Measurements from ENCODE around the gene PALM. TPM values are rescaled to one million over a fixed set of nuclear protein-coding genes. Genes with fewer than 3 reads are reported as not detected.

The PALM gene
- total RNA-seq, 2 donors from 2014 or later = 0.72 to 2.0 TPM

- Mint-ChIP-seq H3K27ac (no peak overlapping the region), H3K9me3 (no peaks in the 10 kb centered on the region), H3K4me1 (ENCODE audit: low read depth) (no peaks in the 10 kb centered on the region), H3K4me3 (no peak overlapping the region), H3K36me3 (ENCODE audit: insufficient read depth in 2 of 2) (no peaks in the 10 kb centered on the region), H3K27me3 (ENCODE audit: low read depth) (no peaks in the 10 kb centered on the region)
- no peak for DNase-seq
- no peak for ATAC-seq (replicated peaks in 1 of 2)
These were observed 74.3 kb downstream of the PALM start for GRCh38 chr19:782878-783668.

GRCh38 chr19:784541-784940 lies 75.8 kb downstream of the PALM start:
- Mint-ChIP-seq H3K4me3 (no peak overlapping the region), H3K36me3 (ENCODE audit: insufficient read depth in 2 of 2) (no peaks in the 10 kb centered on the region), H3K27ac (no peak overlapping the region), H3K27me3 (ENCODE audit: low read depth) (peaks cover 1% of the 10 kb centered on the region), H3K9me3 (no peaks in the 10 kb centered on the region), H3K4me1 (ENCODE audit: low read depth) (no peaks in the 10 kb centered on the region)
- ATAC-seq (replicated peaks in 1 of 2) (no peak), DNase-seq (no peak)

GRCh38 chr19:787536-787935 lies 78.8 kb downstream of the PALM start:
- no peaks in the 10 kb centered on the region for H3K4me1 Mint-ChIP-seq (ENCODE audit: low read depth)
- H3K27me3 Mint-ChIP-seq (ENCODE audit: low read depth) = peaks cover 6% of the 10 kb centered on the region
- ATAC-seq (replicated peaks in 1 of 2) (no peak), DNase-seq (no peak)
- H3K4me3 Mint-ChIP-seq = no peak overlapping the region
- no peaks in the 10 kb centered on the region for H3K9me3 Mint-ChIP-seq
- H3K36me3 Mint-ChIP-seq (ENCODE audit: insufficient read depth in 2 of 2) = no peaks in the 10 kb centered on the region
- H3K27ac Mint-ChIP-seq = no peak overlapping the region

DNA sequence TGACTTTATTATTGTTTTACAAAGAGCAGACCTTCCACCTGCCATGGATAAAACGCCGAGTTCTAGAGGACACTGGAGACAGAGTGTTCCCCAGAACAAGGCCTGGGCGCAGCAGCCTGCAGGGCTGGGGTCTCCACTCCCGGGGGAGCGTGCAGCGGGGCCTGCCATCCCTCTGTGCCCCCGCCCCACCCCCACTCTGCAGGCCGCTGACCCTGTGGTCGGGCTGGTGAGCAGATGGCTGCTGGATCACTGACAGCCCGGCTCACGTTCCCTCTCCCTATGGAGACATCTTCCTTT lies 79.9 kb downstream of the PALM start:
- H3K36me3 Mint-ChIP-seq (ENCODE audit: insufficient read depth in 2 of 2) = no peaks in the 10 kb centered on the region
- H3K4me3 Mint-ChIP-seq = no peak overlapping the region
- no peaks in the 10 kb centered on the region for H3K4me1 Mint-ChIP-seq (ENCODE audit: low read depth)
- DNase-seq (no peak), ATAC-seq (replicated peaks in 1 of 2) (no peak)
- peaks cover 6% of the 10 kb centered on the region for H3K27me3 Mint-ChIP-seq (ENCODE audit: low read depth)
- no peaks in the 10 kb centered on the region for H3K9me3 Mint-ChIP-seq
- H3K27ac Mint-ChIP-seq = no peak overlapping the region

DNA sequence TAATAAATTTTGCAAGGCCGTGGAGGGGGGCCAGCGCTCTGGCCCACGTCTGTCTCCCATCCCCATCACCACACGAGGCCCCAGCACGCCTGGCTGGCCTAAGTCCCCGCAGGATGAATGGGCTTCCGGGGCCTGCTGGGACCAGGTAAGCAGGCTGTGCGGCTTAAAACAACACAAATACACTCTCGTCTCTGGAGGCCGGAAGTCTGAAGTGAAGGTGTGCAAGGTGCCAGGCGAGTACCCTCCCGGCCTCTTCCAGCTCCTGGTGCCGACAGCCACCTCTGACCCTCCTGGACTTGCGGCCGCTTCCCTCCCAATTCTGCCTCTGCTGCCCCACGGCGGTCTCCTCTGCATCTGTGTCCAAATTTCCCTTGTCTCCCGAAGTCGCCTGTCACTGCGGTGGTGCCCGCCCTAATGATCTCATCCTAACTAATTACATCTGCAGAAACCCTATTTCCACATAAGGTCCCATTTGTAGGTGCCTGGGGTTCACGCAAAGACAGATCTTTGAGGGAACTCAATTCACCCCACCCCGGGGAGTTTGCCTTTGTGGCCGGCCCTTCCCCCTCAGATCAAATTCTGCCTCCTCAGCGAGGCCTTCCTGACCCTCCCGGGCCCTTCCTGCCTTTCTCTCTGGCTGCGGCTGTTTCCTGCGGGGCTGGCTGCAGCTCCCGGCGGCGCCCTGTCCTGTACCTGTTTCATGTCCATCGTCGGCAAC lies 80.4 kb downstream of the PALM start:
- H3K4me3 Mint-ChIP-seq = no peak overlapping the region
- H3K9me3 Mint-ChIP-seq = no peaks in the 10 kb centered on the region
- DNase-seq (no peak), ATAC-seq (replicated peaks in 1 of 2) (no peak)
- H3K27ac Mint-ChIP-seq = no peak overlapping the region
- H3K36me3 Mint-ChIP-seq (ENCODE audit: insufficient read depth in 2 of 2) = no peaks in the 10 kb centered on the region
- H3K4me1 Mint-ChIP-seq (ENCODE audit: low read depth) = no peaks in the 10 kb centered on the region
- peaks cover 6% of the 10 kb centered on the region for H3K27me3 Mint-ChIP-seq (ENCODE audit: low read depth)

- H3K27ac Mint-ChIP-seq = no peak overlapping the region
- no peaks in the 10 kb centered on the region for H3K4me1 Mint-ChIP-seq (ENCODE audit: low read depth)
- no peaks in the 10 kb centered on the region for H3K36me3 Mint-ChIP-seq (ENCODE audit: insufficient read depth in 2 of 2)
- no peak for DNase-seq
- H3K4me3 Mint-ChIP-seq = no peak overlapping the region
- ATAC-seq (replicated peaks in 1 of 2) = no peak
- peaks cover 6% of the 10 kb centered on the region for H3K27me3 Mint-ChIP-seq (ENCODE audit: low read depth)
- no peaks in the 10 kb centered on the region for H3K9me3 Mint-ChIP-seq
These were observed 80.9 kb downstream of the PALM start for GRCh38 chr19:789701-790060.

DNA sequence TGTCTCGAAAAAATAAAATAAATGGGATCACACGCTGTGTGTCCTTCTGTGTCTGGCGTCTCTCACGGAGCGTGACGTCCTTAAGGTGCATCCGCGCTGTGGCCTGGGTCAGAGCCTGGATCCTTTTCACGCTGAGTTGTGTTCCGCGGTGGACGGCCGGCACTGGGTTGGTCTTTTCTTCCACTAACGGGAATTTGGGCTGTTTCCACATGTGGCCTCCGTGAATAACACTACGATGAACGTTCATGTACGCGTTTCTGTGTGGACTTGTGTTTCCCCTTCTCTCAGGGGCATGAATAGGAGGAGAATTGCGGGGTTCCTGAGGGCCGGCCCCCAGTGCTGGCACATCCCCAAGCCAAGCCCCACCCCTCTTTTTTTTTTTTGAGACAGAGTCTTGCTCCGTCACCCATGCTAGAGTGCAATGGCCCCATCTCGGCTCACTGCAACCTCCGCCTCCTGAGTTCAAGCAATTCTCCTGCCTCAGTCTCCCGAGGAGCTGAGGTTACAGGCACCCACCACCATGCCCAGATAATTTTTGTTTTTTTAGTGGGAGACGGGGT lies 82.4 kb downstream of the PALM start:
- no peak overlapping the region for H3K4me3 Mint-ChIP-seq
- DNase-seq = no peak
- H3K36me3 Mint-ChIP-seq (ENCODE audit: insufficient read depth in 2 of 2) = no peaks in the 10 kb centered on the region
- ATAC-seq (replicated peaks in 1 of 2) = no peak
- no peaks in the 10 kb centered on the region for H3K9me3 Mint-ChIP-seq
- no peaks in the 10 kb centered on the region for H3K4me1 Mint-ChIP-seq (ENCODE audit: low read depth)
- peaks cover 6% of the 10 kb centered on the region for H3K27me3 Mint-ChIP-seq (ENCODE audit: low read depth)
- H3K27ac Mint-ChIP-seq = no peak overlapping the region

DNA sequence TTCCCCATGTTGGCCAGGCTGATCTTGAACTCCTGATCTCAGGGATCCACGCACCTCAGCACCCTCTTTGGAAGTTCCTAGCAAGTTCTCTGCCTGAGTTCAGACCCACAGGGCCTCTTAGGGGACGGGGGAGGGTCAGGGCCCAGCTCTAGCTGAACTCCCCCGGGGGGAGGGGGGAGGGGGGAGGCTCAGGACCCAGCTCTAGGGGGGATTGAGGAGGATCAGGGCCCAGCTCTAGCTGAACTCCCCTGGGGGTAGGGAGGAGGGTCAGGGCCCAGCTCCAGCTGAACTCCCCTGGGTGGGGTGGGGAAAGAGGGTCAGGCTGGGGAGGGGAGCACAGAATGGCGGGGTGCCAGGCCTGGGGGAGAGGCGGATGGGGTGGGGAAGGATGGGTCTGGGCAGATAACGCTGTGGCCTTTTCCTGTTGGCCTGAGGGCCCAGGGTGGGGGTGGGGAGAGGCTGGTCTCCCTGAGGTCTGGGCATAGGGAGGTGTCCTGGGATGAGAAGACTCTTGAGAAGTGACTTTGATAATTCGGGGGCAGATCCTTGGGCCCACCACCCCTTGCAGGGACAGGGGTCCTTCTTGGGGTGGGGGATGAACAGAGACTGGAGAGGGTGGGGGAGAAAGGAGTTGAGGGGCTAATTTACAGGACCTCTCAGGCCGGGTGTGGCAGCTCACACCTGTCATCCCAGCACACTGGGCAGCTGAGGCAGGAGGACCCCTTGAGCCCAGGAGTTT lies 83.0 kb downstream of the PALM start:
- Mint-ChIP-seq H3K27me3 (ENCODE audit: low read depth) (peaks cover 6% of the 10 kb centered on the region), H3K36me3 (ENCODE audit: insufficient read depth in 2 of 2) (no peaks in the 10 kb centered on the region), H3K27ac (no peak overlapping the region), H3K4me3 (no peak overlapping the region), H3K4me1 (ENCODE audit: low read depth) (peaks cover 3% of the 10 kb centered on the region), H3K9me3 (no peaks in the 10 kb centered on the region)
- DNase-seq = no peak
- ATAC-seq (replicated peaks in 1 of 2) = no peak

DNA sequence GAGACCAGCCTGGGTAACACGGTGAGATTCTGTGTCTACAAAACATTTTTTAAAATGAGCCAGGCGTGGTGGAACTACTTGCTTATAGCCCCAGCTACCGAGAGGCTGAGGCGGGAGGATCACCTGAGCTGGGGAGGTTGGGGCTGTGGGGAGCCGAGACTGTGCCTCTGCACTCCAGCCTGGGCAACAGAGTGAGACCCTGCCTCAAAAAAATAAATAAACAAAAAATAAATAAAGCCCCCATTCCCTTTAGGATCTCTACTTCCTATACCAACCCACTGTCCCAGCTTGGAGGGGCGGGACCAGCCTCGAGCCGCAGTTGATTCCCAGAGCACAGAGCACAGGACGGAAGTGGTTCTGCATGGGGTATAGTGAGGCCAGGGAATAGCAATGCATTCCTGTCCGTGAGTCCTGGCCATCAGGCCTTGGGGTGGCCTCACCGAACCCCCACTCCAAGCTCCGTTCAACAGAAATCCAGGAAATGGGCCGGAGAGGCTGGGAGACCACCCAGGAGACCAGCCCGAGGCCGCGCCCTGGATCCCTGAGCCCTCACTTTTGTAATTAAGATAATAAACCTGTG lies 83.7 kb downstream of the PALM start:
- no peak for ATAC-seq (replicated peaks in 1 of 2)
- no peak overlapping the region for H3K4me3 Mint-ChIP-seq
- H3K27ac Mint-ChIP-seq = no peak overlapping the region
- H3K9me3 Mint-ChIP-seq = no peaks in the 10 kb centered on the region
- no peaks in the 10 kb centered on the region for H3K36me3 Mint-ChIP-seq (ENCODE audit: insufficient read depth in 2 of 2)
- H3K4me1 Mint-ChIP-seq (ENCODE audit: low read depth) = peaks cover 6% of the 10 kb centered on the region
- H3K27me3 Mint-ChIP-seq (ENCODE audit: low read depth) = peaks cover 6% of the 10 kb centered on the region
- DNase-seq = no peak

DNA sequence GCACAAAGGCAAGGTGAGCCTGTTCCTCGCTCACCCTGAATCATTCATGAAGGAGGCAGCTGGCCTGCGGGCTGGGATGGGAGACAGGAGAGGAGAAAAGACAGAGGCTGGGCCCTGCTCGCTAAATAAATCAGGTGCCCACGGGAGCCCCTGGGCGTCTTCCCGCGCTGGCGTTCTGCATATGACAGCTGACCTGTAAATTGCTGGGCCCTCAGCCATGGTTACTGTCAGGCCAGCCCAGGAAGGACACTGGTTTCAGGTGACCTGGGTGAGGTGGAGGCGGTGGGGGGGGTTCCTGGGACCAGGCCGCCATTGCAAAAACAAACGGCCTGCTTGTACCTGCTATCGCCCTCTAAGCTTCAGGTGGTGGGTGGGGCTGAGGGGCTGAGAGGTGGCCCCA lies 85.1 kb downstream of the PALM start:
- Mint-ChIP-seq H3K9me3 (no peaks in the 10 kb centered on the region), H3K4me3 (no peak overlapping the region), H3K27me3 (ENCODE audit: low read depth) (peaks cover 6% of the 10 kb centered on the region), H3K36me3 (ENCODE audit: insufficient read depth in 2 of 2) (peaks cover 0 to 2% of the 10 kb centered on the region in 2 donors), H3K4me1 (ENCODE audit: low read depth) (peaks cover 6% of the 10 kb centered on the region), H3K27ac (no peak overlapping the region)
- DNase-seq (no peak), ATAC-seq (replicated peaks in 1 of 2) (no peak)

DNA sequence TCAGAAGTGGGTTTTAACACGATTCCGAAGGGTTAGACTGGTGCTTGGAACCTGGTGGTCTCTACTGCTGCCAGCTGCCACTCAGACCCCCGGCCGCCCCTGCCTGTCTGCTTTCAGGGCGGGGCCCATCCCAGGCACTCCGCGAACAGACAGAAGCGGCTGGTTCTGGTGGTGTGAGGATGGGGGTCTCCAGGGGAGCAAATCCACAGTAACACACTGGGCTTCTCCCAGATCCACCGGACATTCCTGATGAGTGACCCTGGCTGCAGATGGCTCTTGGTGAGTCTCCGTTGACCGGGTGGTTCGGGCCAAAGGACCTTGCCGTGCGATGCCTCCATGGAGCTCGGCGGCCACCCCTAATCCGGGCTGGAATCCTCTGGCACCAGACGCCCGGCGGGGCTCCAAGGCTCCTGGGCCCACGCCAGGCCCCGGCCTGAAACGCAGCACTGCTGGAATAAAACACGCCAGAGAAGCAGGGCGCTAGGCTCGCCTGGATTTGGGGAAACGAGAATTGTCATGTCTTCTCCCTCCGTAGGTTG lies 86.4 kb downstream of the PALM start:
- DNase-seq (no peak), ATAC-seq (replicated peaks in 1 of 2) (no peak)
- peaks cover 18% of the 10 kb centered on the region for H3K4me1 Mint-ChIP-seq (ENCODE audit: low read depth)
- H3K27ac Mint-ChIP-seq = no peak overlapping the region
- peaks cover 12% of the 10 kb centered on the region in 2 donors for H3K36me3 Mint-ChIP-seq (ENCODE audit: insufficient read depth in 2 of 2)
- H3K9me3 Mint-ChIP-seq = no peaks in the 10 kb centered on the region
- no peaks in the 10 kb centered on the region for H3K27me3 Mint-ChIP-seq (ENCODE audit: low read depth)
- H3K4me3 Mint-ChIP-seq = no peak overlapping the region

GRCh38 chr19:795691-796581 lies 87.2 kb downstream of the PALM start:
- DNase-seq (no peak), ATAC-seq (replicated peaks in 1 of 2) (no peak)
- Mint-ChIP-seq H3K4me3 (peak overlapping the region; percentile 93 to 97), H3K36me3 (ENCODE audit: insufficient read depth in 2 of 2) (peaks cover 14 to 18% of the 10 kb centered on the region in 2 donors), H3K27me3 (ENCODE audit: low read depth) (no peaks in the 10 kb centered on the region), H3K27ac (no peak overlapping the region), H3K4me1 (ENCODE audit: low read depth) (peaks cover 25% of the 10 kb centered on the region), H3K9me3 (no peaks in the 10 kb centered on the region)
